ENCODE data around the gene PRKAG2.

The PRKAG2 gene

GRCh38 chr7:151570366-151570915, 306.5 kb downstream of the PRKAG2 start:
- H3K27ac ChIP-seq = no peak overlapping the region
- TF ChIP-seq ZFX (IDR thresholded peaks at IDR 0.05; ENCODE audit: borderline replicate concordance) = no peak
- TF ChIP-seq CTCF (IDR thresholded peaks at IDR 0.05) = peak; percentile 53

- TF ChIP-seq CTCF (IDR thresholded peaks at IDR 0.05) = no peak
- TF ChIP-seq ZFX (IDR thresholded peaks at IDR 0.05; ENCODE audit: borderline replicate concordance) = no peak
- no peak overlapping the region for H3K27ac ChIP-seq
Measured at GRCh38 chr7:151568956-151569940, 307.7 kb downstream of the PRKAG2 start.

- H3K27ac ChIP-seq = no peak overlapping the region
- TF ChIP-seq CTCF (IDR thresholded peaks at IDR 0.05) (no peak), ZFX (IDR thresholded peaks at IDR 0.05; ENCODE audit: borderline replicate concordance) (no peak)
Measured at GRCh38 chr7:151566897-151567320, 310.0 kb downstream of the PRKAG2 start.

- TF ChIP-seq ZFX (IDR thresholded peaks at IDR 0.05; ENCODE audit: borderline replicate concordance) = no peak
- no peak for TF ChIP-seq CTCF (IDR thresholded peaks at IDR 0.05)
Measured at GRCh38 chr7:151565541-151565940, 311.4 kb downstream of the PRKAG2 start.

GRCh38 chr7:151560243-151560642, 316.7 kb downstream of the PRKAG2 start:
- TF ChIP-seq CTCF (IDR thresholded peaks at IDR 0.05) = no peak
- no peak for TF ChIP-seq ZFX (IDR thresholded peaks at IDR 0.05; ENCODE audit: borderline replicate concordance)
- H3K27ac ChIP-seq = no peak overlapping the region

More at GRCh38 chr7:151565541-151565940, 311.4 kb downstream of the PRKAG2 start:
- no peak overlapping the region for H3K27ac ChIP-seq

GRCh38 chr7:151559557-151560183, 317.2 kb downstream of the PRKAG2 start:
- no peak overlapping the region for H3K27ac ChIP-seq
- no peak for TF ChIP-seq ZFX (IDR thresholded peaks at IDR 0.05; ENCODE audit: borderline replicate concordance)
- no peak for TF ChIP-seq CTCF (IDR thresholded peaks at IDR 0.05)
